IPS DF 6.9 (cell line): Measurements from ENCODE around the gene ARID1B.

Experiments
- DNase-seq: peaks from one replicate; pipeline ENCODE4 v3.0.0-alpha.2; 2013; ENCODE audit warnings: low read depth, low spot score
- H3K27ac ChIP-seq: one replicate; pipeline ENCODE4 v1.5.1; 2013; ENCODE audit warnings: low read length, control low read depth
- H3K27me3 ChIP-seq: 2 replicates; pipeline ENCODE4 v1.6.1; 2013; ENCODE audit warnings: mild to moderate bottlenecking, low read length; ENCODE audit not compliant: control insufficient read depth, insufficient read depth
- H3K36me3 ChIP-seq: 2 replicates; pipeline ENCODE4 v1.6.1; 2013; ENCODE audit warnings: low read length; ENCODE audit not compliant: control insufficient read depth, insufficient read depth
- H3K4me1 ChIP-seq: 2 replicates; pipeline ENCODE4 v1.6.1; 2013; ENCODE audit warnings: low read length; ENCODE audit not compliant: control insufficient read depth, insufficient read depth
- H3K4me3 ChIP-seq: 2 replicates; pipeline ENCODE4 v1.5.1; 2013; ENCODE audit warnings: mild to moderate bottlenecking, low read length
- H3K9me3 ChIP-seq: 2 replicates; pipeline ENCODE4 v1.6.1; 2013; ENCODE audit warnings: low read length, inconsistent platforms; ENCODE audit not compliant: control insufficient read depth, insufficient read depth
- WGBS: extraction: QIAGEN DNeasy Blood & Tissue Kit; methylation state at CpG from one replicate; pipeline ENCODE4 v1.1.7; 2013; ENCODE audit warnings: mixed read lengths, missing lambda C conversion rate; ENCODE audit not compliant: insufficient read length, insufficient coverage; 5-methylcytosine and 5-hydroxymethylcytosine counted together

The ARID1B gene

GRCh38 chr6:156840606-156841005 is 63.4 kb downstream of the ARID1B start:
- no peak for DNase-seq
- Histone ChIP-seq H3K27ac (no peak overlapping the region), H3K36me3 (no peaks in the 10 kb centered on the region), H3K27me3 (no peaks in the 10 kb centered on the region), H3K9me3 (no peaks in the 10 kb centered on the region), H3K4me3 (no peak overlapping the region), H3K4me1 (peaks cover 6% of the 10 kb centered on the region; the same call in 1 of the 2 replicates)
- no CpG with 5 or more reads among the region's 2 CpGs for WGBS

DNA sequence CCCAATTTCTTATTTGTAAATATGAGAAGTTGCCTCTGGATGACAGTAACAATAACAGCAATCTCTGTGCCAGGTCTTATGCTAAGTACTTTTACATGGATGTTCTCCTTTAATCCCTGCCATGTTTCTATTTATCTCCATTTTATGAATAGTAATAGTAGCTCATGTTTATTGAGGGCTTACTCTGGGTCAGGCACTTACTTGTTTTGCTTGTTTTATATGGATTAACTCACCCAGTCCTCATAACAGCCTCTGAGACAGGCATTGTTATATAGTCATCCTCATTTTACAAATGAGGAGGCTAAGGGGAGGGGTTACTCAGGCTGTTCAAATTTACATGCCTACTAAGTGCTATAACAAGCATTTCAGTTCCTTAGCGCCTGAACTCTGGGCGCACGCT is 64.3 kb downstream of the ARID1B start:
- peaks cover 8% of the 10 kb centered on the region; the same call in 1 of the 2 replicates for H3K4me1 ChIP-seq
- no peaks in the 10 kb centered on the region for H3K9me3 ChIP-seq
- H3K4me3 ChIP-seq = no peak overlapping the region
- DNase-seq = no peak
- no CpG with 5 or more reads among the region's 3 CpGs for WGBS
- H3K27ac ChIP-seq = no peak overlapping the region
- no peaks in the 10 kb centered on the region for H3K36me3 ChIP-seq
- H3K27me3 ChIP-seq = no peaks in the 10 kb centered on the region

DNA sequence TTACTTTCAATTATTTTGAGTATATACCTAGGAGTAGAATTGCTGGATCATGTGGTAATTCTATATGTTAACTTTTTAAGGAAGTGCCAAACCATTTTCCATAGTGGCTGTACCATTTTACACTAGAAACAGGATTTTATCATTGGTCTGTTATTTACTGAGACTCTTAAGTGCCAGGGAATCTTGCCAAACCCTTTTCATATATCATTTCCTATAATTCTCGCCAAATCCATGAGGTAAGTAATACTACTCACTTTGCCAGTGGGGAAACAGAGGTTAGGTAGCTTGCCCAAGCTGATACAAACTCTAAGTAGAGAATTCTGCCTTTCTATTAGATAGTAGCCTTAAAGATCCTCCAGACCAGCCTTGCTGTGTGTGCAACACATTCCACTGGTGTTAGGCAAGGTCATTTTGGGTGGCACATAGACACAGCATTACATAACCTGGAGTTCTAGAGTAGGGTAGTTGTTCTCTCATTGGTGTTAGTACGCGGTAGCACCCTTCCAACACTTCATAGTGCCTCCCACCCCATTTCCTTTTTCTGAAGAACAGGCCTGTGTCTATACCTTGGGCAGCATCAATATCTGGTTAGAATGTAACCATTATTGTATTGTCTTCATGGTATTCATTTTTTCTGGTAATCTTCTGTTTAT is 65.5 kb downstream of the ARID1B start:
- H3K27ac ChIP-seq = no peak overlapping the region
- no peaks in the 10 kb centered on the region for H3K36me3 ChIP-seq
- no peak for DNase-seq
- no CpG with 5 or more reads among the region's 3 CpGs for WGBS
- no peaks in the 10 kb centered on the region for H3K9me3 ChIP-seq
- no peak overlapping the region for H3K4me3 ChIP-seq
- peaks cover 8% of the 10 kb centered on the region; the same call in 1 of the 2 replicates for H3K4me1 ChIP-seq
- no peaks in the 10 kb centered on the region for H3K27me3 ChIP-seq

DNA sequence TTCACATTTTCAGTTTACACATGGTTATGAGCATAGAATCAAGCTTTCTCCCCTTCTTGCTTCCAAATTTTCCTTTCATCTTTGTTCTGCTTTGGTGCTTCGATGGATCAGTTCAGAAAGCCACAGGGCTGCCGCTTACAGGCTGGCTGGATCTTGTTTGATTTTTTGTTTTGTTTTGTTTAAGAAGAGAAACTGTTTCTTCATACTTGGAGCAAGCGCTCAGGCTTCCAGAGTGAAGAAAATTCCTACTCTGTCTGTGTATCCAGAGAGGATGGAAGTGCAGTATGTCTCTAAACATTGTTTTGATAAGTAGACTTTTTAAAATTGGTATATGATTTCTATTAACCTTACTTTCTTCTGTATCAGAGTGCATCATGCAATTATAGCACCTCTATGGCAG is 66.9 kb downstream of the ARID1B start:
- Histone ChIP-seq H3K27me3 (no peaks in the 10 kb centered on the region), H3K36me3 (no peaks in the 10 kb centered on the region), H3K4me3 (no peak overlapping the region), H3K9me3 (no peaks in the 10 kb centered on the region), H3K4me1 (peaks cover 8% of the 10 kb centered on the region; the same call in 1 of the 2 replicates), H3K27ac (no peak overlapping the region)
- DNase-seq = no peak
- no CpG with 5 or more reads among the region's 3 CpGs for WGBS

GRCh38 chr6:156845454-156846155 is 68.4 kb downstream of the ARID1B start:
- no CpG with 5 or more reads among the region's 6 CpGs for WGBS
- DNase-seq = no peak
- H3K27me3 ChIP-seq = no peaks in the 10 kb centered on the region
- H3K36me3 ChIP-seq = no peaks in the 10 kb centered on the region
- no peaks in the 10 kb centered on the region for H3K9me3 ChIP-seq
- H3K4me3 ChIP-seq = no peak overlapping the region
- H3K4me1 ChIP-seq = peaks cover 6% of the 10 kb centered on the region; the same call in 1 of the 2 replicates
- no peak overlapping the region for H3K27ac ChIP-seq

GRCh38 chr6:156846845-156847599 is 69.8 kb downstream of the ARID1B start:
- Histone ChIP-seq H3K4me1 (peaks cover 7% of the 10 kb centered on the region; the same call in 1 of the 2 replicates), H3K9me3 (no peaks in the 10 kb centered on the region), H3K27me3 (no peaks in the 10 kb centered on the region), H3K36me3 (no peaks in the 10 kb centered on the region), H3K4me3 (no peak overlapping the region), H3K27ac (no peak overlapping the region)
- 100% methylated on average over 1 of the region's 6 CpGs for WGBS
- no peak for DNase-seq

- no CpG with 5 or more reads among the region's 3 CpGs for WGBS
- no peak for DNase-seq
- Histone ChIP-seq H3K9me3 (no peaks in the 10 kb centered on the region), H3K27me3 (no peaks in the 10 kb centered on the region), H3K36me3 (no peaks in the 10 kb centered on the region), H3K27ac (no peak overlapping the region), H3K4me3 (no peak overlapping the region), H3K4me1 (peaks cover 7% of the 10 kb centered on the region; the same call in 1 of the 2 replicates)
Observed at GRCh38 chr6:156848123-156848522, 70.9 kb downstream of the ARID1B start.

DNA sequence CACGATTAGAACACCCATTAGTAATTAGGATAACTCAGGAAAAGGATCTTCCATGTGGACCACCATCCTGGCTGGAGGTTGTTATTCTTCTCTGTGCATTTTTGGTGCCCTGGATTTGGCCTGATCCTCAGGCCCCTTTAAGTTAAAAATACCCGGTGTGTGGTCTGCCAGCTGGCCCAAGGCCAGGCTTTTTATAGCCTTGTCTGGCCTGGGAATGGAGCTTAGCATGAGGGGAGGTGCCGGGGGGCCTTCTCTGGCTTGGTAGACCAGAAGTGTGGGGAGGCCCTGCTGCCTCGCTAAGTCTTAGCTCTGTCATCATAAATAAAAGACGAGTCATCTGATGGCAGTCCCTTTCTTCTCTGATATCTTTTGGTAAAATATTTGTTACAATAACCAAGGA is 71.4 kb downstream of the ARID1B start:
- Histone ChIP-seq H3K27me3 (no peaks in the 10 kb centered on the region), H3K4me3 (no peak overlapping the region), H3K36me3 (no peaks in the 10 kb centered on the region), H3K27ac (no peak overlapping the region), H3K4me1 (peaks cover 11% of the 10 kb centered on the region), H3K9me3 (no peaks in the 10 kb centered on the region)
- WGBS = no CpG with 5 or more reads among the region's 5 CpGs
- no peak for DNase-seq

- peaks cover 12% of the 10 kb centered on the region for H3K4me1 ChIP-seq
Observed at GRCh38 chr6:156849806-156850205, 72.6 kb downstream of the ARID1B start.

GRCh38 chr6:156850353-156850752 is 73.2 kb downstream of the ARID1B start:
- Histone ChIP-seq H3K9me3 (no peaks in the 10 kb centered on the region), H3K4me1 (peaks cover 9% of the 10 kb centered on the region), H3K27ac (no peak overlapping the region), H3K4me3 (no peak overlapping the region), H3K36me3 (no peaks in the 10 kb centered on the region), H3K27me3 (no peaks in the 10 kb centered on the region)
- no CpG with 5 or more reads among the region's 3 CpGs for WGBS
- no peak for DNase-seq

More at GRCh38 chr6:156849806-156850205, 72.6 kb downstream of the ARID1B start:
- H3K27me3 ChIP-seq = no peaks in the 10 kb centered on the region
- H3K9me3 ChIP-seq = no peaks in the 10 kb centered on the region
- H3K27ac ChIP-seq = no peak overlapping the region
- WGBS = no CpG with 5 or more reads among the region's 7 CpGs
- no peak for DNase-seq
- H3K4me3 ChIP-seq = no peak overlapping the region
- no peaks in the 10 kb centered on the region for H3K36me3 ChIP-seq
